Measurements from ENCODE around the gene MALSU1. TPM values are rescaled to one million over a fixed set of nuclear protein-coding genes. Genes with fewer than 3 reads are reported as not detected.

Gene MALSU1
- total RNA-seq, 1 donor from 2014 or later: 40.9 TPM

DNA sequence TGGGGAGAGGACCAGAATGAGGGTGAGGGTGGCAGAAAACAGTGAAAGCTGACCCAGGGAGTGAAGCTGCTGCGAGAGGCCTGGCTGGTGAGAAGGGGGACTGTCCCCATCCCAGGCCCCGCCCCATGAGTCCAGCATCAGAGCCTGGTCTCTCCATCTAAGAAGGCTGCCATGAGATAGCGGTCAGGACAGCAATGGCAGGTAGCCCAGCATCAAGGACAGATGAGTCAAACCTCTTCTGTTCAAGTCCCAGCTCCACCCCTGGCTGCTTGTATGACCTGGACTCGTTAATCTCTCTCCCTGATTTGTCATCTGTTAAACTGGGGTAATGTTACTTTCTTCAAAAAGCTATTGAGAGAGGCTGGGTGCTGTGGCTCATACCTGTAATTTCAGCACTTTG lies 30.4 kb upstream of the MALSU1 start:
- no peak for DNase-seq (ENCODE audit: low spot score)
- Mint-ChIP-seq H3K4me1 (ENCODE audit: low read depth) (peaks cover 10% of the 10 kb centered on the region), H3K27ac (ENCODE audit: unreplicated experiment) (no peak overlapping the region), H3K27me3 (ENCODE audit: low read depth) (no peaks in the 10 kb centered on the region), H3K36me3 (ENCODE audit: low read depth) (peaks cover 19% of the 10 kb centered on the region), H3K4me3 (ENCODE audit: unreplicated experiment) (no peak overlapping the region), H3K9me3 (ENCODE audit: low read depth) (no peaks in the 10 kb centered on the region)
- TF ChIP-seq CTCF (IDR thresholded peaks at IDR 0.05): no peak

- no peak for TF ChIP-seq CTCF (IDR thresholded peaks at IDR 0.05)
- Mint-ChIP-seq H3K9me3 (ENCODE audit: low read depth) (no peaks in the 10 kb centered on the region), H3K4me1 (ENCODE audit: low read depth) (peaks cover 13% of the 10 kb centered on the region), H3K4me3 (ENCODE audit: unreplicated experiment) (no peak overlapping the region), H3K36me3 (ENCODE audit: low read depth) (peaks cover 14% of the 10 kb centered on the region), H3K27ac (ENCODE audit: unreplicated experiment) (peak overlapping the region; percentile 29), H3K27me3 (ENCODE audit: low read depth) (no peaks in the 10 kb centered on the region)
- DNase-seq (ENCODE audit: low spot score): no peak
Observed at GRCh38 chr7:23272275-23272674, 26.9 kb upstream of the MALSU1 start.

DNA sequence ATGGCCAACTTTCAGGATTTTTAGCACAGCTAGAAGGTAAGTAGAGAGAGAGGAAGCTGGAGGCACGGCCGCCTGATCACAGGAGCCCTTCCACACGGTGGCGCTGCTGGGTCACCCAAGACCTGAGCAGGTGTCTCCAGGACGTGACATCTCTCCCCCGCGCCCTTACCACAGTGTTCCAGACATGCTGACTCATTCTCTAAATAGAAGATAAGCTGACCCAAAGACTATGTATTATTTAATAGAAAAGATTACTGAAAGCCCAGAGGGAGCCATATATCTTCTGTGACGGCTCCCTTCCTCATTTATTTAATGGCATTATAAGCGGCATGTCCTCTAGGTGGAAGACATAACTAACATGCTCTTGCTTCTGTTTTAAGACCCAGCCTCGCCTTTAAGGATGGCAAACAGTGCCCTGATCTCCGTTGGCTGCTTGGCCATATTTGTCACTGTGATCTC lies 26.0 kb upstream of the MALSU1 start:
- no peaks in the 10 kb centered on the region for H3K9me3 Mint-ChIP-seq (ENCODE audit: low read depth)
- peak; percentile 96 for TF ChIP-seq CTCF (IDR thresholded peaks at IDR 0.05)
- DNase-seq (ENCODE audit: low spot score): peak; percentile 95
- H3K36me3 Mint-ChIP-seq (ENCODE audit: low read depth): peaks cover 9% of the 10 kb centered on the region
- no peaks in the 10 kb centered on the region for H3K27me3 Mint-ChIP-seq (ENCODE audit: low read depth)
- peak overlapping the region; percentile 78 for H3K27ac Mint-ChIP-seq (ENCODE audit: unreplicated experiment)
- H3K4me3 Mint-ChIP-seq (ENCODE audit: unreplicated experiment): peak overlapping the region; percentile 58
- peaks cover 13% of the 10 kb centered on the region for H3K4me1 Mint-ChIP-seq (ENCODE audit: low read depth)

- H3K4me1 Mint-ChIP-seq (ENCODE audit: low read depth): peaks cover 13% of the 10 kb centered on the region
- peak overlapping the region; percentile 24 for H3K27ac Mint-ChIP-seq (ENCODE audit: unreplicated experiment)
- no peak for DNase-seq (ENCODE audit: low spot score)
- no peak overlapping the region for H3K4me3 Mint-ChIP-seq (ENCODE audit: unreplicated experiment)
- TF ChIP-seq CTCF (IDR thresholded peaks at IDR 0.05): no peak
- peaks cover 1% of the 10 kb centered on the region for H3K36me3 Mint-ChIP-seq (ENCODE audit: low read depth)
- no peaks in the 10 kb centered on the region for H3K27me3 Mint-ChIP-seq (ENCODE audit: low read depth)
- H3K9me3 Mint-ChIP-seq (ENCODE audit: low read depth): no peaks in the 10 kb centered on the region
Observed at GRCh38 chr7:23275912-23276311, 23.2 kb upstream of the MALSU1 start.

GRCh38 chr7:23276376-23276775 lies 22.8 kb upstream of the MALSU1 start:
- H3K27ac Mint-ChIP-seq (ENCODE audit: unreplicated experiment): no peak overlapping the region
- H3K36me3 Mint-ChIP-seq (ENCODE audit: low read depth): peaks cover 1% of the 10 kb centered on the region
- DNase-seq (ENCODE audit: low spot score): no peak
- peaks cover 13% of the 10 kb centered on the region for H3K4me1 Mint-ChIP-seq (ENCODE audit: low read depth)
- TF ChIP-seq CTCF (IDR thresholded peaks at IDR 0.05): peak; percentile 56
- no peaks in the 10 kb centered on the region for H3K27me3 Mint-ChIP-seq (ENCODE audit: low read depth)
- H3K9me3 Mint-ChIP-seq (ENCODE audit: low read depth): no peaks in the 10 kb centered on the region
- H3K4me3 Mint-ChIP-seq (ENCODE audit: unreplicated experiment): no peak overlapping the region

All from chondrocyte (in vitro differentiated cells).